HepG2 (cell line): ENCODE measurements around the gene NRN1L. TPM values are rescaled to one million over a fixed set of nuclear protein-coding genes. Genes with fewer than 3 reads are reported as not detected.

Experiments
- HDAC1 ChIP-seq: sonication (generic); formaldehyde crosslinking; IDR thresholded peaks from 2 replicates; pipeline ENCODE4 v1.5.1; 2020; ENCODE audit warnings: mild to moderate bottlenecking, missing genetic modification reagents
- NFKBIZ ChIP-seq: IDR thresholded peaks from 2 replicates; pipeline ENCODE4 v1.6.1; 2018; ENCODE audit warnings: missing genetic modification reagents, missing compliant biosample characterization
- PHF8 ChIP-seq: sonication (generic); formaldehyde crosslinking; IDR thresholded peaks from 2 replicates; pipeline ENCODE4 v1.5.0; 2020; ENCODE audit warnings: missing genetic modification reagents
- polyA plus RNA-seq, 8 experiments: library from polyadenylated mRNA; depleted of rRNA in 3 of 8; stranded (reverse) in 7 of 8; unstranded in 1 of 8; fragments of >200 nt; fragmentation: Illumina TruSeq in 4 of 8; extraction: Trizol in 4 of 8; gene quantifications; 2 replicates each; pipeline versions ENCODE4 v1.2.1 to v1.2.3, GENCODE V29; 2011 to 2016; ENCODE audit warnings: low read depth in 4 of 8, missing spikeins in 1 of 8, mixed read lengths in 1 of 8; ENCODE audit not compliant: insufficient read depth in 1 of 8
- total RNA-seq, 5 experiments: library from RNA; depleted of rRNA; stranded (reverse); fragments of >200 nt; fragmentation: Illumina TruSeq; extraction: Trizol; gene quantifications; 2 replicates each; pipeline ENCODE4 v1.2.3, GENCODE V29; 2016; ENCODE audit warnings: low read depth in 1 of 5
- TF ChIP-seq, protein P1 (sequence below), 2 experiments: sonication (generic) in 1 of 2; formaldehyde crosslinking in 1 of 2; IDR thresholded peaks; 2 replicates each; pipeline versions ENCODE4 v1.6.1 to v1.9.0; 2014 to 2022; ENCODE audit warnings: antibody characterized with exemption in 1 of 2, borderline replicate concordance in 1 of 2, inconsistent platforms in 1 of 2, low read depth in 1 of 2, missing genetic modification reagents in 1 of 2
- TF ChIP-seq, protein P2 (sequence below): sonication (generic); formaldehyde crosslinking; IDR thresholded peaks from 2 replicates; pipeline ENCODE4 v1.5.1; 2020; ENCODE audit warnings: mild to moderate bottlenecking, missing genetic modification reagents

NRN1L gene
- total and polyA plus RNA-seq, 2 of the 13 experiments (the other 11 are each of a cell fraction or from before 2014, with no cell fraction given), result 0.53 to 1.2 TPM

DNA sequence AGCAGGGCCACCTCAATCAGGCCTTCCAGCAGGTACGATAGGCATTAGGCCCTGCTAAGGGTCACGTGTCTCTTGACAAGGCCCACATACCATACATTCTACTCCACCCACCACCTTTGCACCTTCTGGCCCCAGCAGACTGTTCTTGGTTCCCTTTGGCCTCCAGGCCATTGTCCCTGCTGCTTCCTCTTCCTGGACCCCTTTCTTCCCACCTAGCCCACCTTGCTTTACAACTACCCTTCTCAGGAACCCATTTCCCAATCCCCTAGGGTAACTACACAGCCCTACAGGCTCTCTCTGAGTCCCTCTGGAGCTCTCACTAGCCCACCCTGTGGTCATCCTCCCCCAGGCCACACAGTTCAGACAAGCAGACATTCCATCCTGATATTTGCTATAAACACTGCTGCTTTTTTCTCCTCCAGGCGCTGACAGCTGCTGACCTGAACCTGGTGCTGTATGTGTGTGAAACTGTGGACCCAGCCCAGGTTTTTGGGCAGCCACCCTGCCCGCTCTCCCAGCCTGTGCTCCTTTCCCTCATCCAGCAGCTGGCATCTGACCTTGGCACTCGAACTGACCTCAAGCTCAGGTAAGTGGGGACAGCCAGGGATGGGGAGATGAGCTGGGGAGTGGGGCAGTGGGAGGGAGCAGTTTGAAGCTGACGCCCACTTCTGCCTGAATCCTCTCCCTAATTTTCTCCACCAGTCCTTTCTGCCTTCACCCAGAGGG lies 1.4 kb upstream of the NRN1L start (continued):
- TF ChIP-seq, protein P1, sequence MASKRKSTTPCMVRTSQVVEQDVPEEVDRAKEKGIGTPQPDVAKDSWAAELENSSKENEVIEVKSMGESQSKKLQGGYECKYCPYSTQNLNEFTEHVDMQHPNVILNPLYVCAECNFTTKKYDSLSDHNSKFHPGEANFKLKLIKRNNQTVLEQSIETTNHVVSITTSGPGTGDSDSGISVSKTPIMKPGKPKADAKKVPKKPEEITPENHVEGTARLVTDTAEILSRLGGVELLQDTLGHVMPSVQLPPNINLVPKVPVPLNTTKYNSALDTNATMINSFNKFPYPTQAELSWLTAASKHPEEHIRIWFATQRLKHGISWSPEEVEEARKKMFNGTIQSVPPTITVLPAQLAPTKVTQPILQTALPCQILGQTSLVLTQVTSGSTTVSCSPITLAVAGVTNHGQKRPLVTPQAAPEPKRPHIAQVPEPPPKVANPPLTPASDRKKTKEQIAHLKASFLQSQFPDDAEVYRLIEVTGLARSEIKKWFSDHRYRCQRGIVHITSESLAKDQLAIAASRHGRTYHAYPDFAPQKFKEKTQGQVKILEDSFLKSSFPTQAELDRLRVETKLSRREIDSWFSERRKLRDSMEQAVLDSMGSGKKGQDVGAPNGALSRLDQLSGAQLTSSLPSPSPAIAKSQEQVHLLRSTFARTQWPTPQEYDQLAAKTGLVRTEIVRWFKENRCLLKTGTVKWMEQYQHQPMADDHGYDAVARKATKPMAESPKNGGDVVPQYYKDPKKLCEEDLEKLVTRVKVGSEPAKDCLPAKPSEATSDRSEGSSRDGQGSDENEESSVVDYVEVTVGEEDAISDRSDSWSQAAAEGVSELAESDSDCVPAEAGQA (IDR thresholded peaks at IDR 0.05; ENCODE audit: low read depth), result no peak
- TF ChIP-seq, protein P1 (CRISPR knock-in tag; IDR thresholded peaks at IDR 0.05; ENCODE audit: borderline replicate concordance), result no peak
- no peak for TF ChIP-seq HDAC1 (CRISPR knock-in tag)
- TF ChIP-seq, protein P2, sequence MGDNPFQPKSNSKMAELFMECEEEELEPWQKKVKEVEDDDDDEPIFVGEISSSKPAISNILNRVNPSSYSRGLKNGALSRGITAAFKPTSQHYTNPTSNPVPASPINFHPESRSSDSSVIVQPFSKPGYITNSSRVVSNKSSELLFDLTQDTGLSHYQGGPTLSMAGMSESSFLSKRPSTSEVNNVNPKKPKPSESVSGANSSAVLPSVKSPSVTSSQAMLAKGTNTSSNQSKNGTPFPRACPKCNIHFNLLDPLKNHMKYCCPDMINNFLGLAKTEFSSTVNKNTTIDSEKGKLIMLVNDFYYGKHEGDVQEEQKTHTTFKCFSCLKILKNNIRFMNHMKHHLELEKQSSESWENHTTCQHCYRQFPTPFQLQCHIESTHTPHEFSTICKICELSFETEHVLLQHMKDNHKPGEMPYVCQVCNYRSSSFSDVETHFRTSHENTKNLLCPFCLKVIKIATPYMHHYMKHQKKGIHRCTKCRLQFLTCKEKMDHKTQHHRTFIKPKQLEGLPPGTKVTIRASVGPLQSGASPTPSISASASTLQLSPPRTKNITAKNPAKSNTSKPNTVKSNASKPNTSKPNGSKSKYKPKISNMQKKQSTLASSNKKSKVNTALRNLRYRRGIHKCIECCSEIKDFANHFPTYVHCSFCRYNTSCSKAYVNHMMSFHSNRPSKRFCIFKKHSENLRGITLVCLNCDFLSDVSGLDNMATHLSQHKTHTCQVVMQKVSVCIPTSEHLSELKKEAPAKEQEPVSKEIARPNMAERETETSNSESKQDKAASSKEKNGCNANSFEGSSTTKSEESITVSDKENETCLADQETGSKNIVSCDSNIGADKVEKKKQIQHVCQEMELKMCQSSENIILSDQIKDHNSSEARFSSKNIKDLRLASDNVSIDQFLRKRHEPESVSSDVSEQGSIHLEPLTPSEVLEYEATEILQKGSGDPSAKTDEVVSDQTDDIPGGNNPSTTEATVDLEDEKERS (CRISPR knock-in tag), result no peak
- no peak for TF ChIP-seq PHF8 (CRISPR knock-in tag)
- no peak for TF ChIP-seq NFKBIZ
